ENCODE data around the gene ZDHHC4.
A peak's percentile ranks its signal among the peaks of the same experiment; 100 is the strongest.
"Not testable (repeated sequence)": the region's sequence is repeated elsewhere in the genome, so short reads cannot be mapped to it uniquely, and the experiment has no call there.

ZDHHC4 gene

DNA sequence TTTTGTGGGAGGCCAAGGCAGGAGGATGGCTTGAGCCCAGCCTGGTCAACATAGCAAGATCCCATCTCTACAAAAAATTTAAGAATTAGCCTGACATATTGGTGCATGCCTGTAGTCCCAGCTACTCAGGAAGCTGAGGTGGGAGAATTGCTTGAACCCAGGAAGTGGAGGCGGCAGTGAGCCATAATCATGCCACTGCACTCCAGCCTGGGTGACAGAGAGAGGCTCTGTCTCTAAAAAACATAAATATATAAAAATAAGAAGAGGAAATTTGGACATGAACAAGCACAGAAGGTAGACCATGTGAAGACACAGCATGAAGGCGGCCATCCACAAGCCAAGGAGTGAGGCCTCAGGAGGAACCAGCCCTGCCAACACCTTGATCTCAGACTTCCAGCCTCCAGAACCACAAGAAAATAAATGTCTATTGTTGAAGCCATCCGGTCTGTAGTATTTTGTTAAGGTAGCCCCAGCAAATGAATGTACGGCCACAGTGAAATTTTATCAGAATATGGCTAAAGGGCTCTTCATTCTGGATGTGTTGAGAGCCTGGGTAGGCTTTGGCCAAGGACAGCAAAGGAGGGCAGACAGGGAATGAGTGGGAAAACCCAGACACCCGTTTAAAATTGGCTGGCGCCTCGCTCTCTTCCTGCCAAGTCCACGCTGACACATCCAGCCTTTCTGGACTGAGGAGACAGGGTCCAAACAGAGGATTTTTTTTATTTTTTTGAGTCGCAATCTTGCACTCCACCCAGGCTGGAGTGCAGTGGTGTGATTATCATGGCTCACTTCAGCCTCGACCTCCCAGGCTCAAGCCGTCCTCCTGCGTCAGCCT is 13.1 kb upstream of the ZDHHC4 start:
- H3K4me3 ChIP-seq: no peak overlapping the region
- H3K27ac ChIP-seq: no peak overlapping the region
- TF ChIP-seq, protein P1, sequence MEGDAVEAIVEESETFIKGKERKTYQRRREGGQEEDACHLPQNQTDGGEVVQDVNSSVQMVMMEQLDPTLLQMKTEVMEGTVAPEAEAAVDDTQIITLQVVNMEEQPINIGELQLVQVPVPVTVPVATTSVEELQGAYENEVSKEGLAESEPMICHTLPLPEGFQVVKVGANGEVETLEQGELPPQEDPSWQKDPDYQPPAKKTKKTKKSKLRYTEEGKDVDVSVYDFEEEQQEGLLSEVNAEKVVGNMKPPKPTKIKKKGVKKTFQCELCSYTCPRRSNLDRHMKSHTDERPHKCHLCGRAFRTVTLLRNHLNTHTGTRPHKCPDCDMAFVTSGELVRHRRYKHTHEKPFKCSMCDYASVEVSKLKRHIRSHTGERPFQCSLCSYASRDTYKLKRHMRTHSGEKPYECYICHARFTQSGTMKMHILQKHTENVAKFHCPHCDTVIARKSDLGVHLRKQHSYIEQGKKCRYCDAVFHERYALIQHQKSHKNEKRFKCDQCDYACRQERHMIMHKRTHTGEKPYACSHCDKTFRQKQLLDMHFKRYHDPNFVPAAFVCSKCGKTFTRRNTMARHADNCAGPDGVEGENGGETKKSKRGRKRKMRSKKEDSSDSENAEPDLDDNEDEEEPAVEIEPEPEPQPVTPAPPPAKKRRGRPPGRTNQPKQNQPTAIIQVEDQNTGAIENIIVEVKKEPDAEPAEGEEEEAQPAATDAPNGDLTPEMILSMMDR (IDR thresholded peaks at IDR 0.05): no peak
- no peak for DNase-seq (ENCODE audit: low spot score)

DNA sequence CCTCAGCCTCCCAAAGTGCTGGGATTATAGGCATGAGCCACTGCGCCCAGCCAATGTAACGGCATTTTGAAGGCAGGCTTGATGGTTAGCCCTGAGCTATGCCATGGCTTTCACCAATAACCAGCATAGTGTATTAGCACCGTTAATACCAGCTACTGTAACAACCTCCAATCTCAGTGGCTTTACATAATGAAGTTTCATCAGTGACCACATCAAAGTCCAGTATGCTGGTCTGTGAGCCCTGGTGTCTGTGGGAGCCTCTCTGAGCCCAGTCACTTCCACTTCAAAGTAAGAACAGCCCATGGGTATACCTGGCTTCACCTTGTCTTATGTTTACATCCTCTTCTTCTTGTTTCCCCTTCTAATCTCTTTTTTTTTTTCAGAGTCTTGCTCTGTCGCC is 11.6 kb upstream of the ZDHHC4 start:
- no peak overlapping the region for H3K4me3 ChIP-seq
- TF ChIP-seq, protein P1 (IDR thresholded peaks at IDR 0.05): no peak
- H3K27ac ChIP-seq: no peak overlapping the region
- no peak for DNase-seq (ENCODE audit: low spot score)

DNA sequence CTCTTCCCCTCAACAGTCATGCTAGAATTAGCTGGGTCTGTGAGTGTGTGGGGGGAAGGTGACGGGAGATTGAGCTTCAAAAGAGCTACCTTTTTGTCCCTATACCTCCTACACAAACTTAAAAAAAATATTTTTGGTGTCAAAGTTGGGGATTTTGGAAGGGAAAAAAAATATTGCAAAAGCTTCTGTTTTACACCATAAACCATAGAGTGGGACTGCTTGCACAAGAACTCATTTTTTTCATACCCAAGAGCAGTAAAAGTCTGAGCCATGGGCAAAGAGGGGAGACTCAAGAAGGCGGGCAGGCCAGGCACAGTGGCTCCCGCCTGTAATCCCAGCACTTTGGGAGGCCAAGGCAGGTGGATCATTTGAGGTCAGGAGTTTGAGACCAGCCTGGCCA is 9.4 kb upstream of the ZDHHC4 start:
- Histone ChIP-seq H3K4me3 (no peak overlapping the region), H3K27ac (no peak overlapping the region)
- DNase-seq (ENCODE audit: low spot score): no peak
- TF ChIP-seq, protein P1 (IDR thresholded peaks at IDR 0.05): no peak

DNA sequence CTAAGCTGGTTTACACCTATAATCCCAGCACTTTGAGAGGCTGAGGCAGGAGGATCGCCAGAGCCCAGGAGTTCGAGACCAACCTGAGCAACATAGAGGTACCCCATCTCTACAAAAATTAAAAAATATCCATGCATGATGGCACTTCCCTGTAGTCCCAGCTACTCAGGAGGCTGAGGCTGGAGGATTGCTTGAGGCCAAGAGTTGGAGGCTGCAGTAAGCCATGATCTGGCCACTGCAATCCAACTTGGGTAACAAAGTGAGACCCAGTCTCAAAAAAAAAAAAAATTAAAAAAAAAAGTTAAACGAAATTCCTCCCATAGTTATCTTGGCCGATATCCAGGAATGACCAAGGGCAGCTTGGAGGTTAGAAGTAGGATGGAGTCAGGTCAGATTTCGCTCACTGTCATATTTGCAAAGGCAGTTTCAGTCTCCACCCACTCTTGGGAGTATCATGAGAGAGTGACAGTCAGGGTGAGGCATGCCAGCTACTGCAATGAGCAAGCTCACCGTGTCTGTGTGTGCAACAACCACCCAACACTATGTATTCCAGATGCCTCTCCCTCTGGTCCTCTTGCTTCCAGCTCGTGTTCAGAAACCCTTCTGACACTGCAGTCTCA is 6.0 kb upstream of the ZDHHC4 start:
- Histone ChIP-seq H3K27ac (no peak overlapping the region), H3K4me3 (no peak overlapping the region)
- DNase-seq (ENCODE audit: low spot score): no peak
- TF ChIP-seq, protein P1 (IDR thresholded peaks at IDR 0.05): no peak

DNA sequence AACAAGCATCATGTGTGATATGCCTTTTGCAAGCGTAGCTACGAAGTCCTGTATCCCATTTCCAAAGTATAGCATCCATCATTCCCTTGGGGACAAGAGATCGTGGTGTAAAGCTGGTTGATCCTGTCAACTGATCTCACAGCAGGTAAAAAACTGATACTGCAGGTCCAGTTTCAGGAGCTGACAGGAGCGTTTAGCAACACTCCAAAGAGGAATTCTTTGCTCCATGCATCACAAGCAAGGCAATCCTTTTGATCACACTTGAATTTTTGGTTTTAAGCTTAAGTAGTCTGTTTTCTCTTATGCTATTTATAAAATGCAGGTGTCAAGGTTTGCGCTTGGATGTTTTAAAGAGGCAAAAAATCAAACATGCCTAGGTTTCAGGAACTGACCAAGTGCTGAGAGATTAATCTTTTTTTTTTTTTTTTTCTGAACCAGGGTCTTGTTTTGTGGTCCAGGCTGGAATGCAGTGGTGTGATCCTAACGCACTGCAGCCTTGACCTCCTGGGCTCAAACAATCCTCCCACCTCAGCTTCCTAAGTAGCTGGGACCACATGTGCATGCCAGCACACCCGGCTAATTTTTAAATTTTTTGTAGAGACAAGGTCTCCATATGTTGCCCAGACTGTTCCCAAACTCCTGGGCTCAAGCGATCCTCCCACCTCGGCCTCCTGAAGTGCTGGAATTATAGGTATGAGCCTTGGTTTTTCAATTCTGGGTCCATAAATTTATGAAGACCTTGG is 1.8 kb upstream of the ZDHHC4 start:
- H3K27ac ChIP-seq: no peak overlapping the region
- H3K4me3 ChIP-seq: no peak overlapping the region
- no peak for DNase-seq (ENCODE audit: low spot score)
- TF ChIP-seq, protein P1 (IDR thresholded peaks at IDR 0.05): no peak

DNA sequence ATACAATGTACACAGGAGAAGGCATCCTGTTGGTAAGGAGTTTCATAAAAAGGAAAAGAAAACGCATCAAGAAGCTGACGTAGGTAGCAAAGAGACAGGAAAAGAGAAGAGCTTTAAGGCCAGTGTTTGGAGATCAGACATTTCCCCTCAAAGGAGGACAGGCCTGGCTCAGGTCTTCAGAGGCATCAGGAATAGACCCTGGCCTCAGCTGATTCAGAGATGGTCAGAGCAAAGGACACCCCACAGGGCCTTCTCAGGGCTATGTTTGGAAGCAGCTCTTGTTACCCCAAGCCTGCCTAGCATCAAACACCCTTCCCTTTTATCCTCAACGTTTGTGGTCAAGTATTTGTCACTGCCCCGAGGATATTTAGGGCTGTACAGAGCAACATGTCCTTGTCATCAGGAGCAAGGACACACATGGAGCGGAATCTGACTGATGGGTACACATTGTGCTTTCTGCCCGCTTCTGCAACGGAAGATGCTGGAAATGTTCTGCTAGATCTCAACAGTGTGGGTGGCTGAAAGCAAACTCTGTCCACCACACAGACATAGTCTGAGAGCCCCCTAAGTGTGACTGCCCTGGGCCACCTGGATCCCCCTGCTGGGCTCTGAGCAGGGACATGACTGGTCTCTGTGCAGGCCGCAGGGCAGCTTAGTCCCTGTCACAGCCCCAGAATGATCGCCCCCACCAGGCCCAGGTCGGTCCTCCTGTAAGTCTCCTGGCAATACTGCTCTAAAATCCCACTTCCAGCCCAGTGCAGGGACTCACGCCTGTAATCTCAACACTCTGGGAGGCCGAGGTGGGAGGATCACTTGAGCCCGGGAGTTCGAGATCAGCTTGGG is 1.0 kb upstream of the ZDHHC4 start:
- no peak for DNase-seq (ENCODE audit: low spot score)
- Histone ChIP-seq H3K4me3 (peak overlapping the region; percentile 80), H3K27ac (no peak overlapping the region)
- TF ChIP-seq, protein P1 (IDR thresholded peaks at IDR 0.05): no peak

DNA sequence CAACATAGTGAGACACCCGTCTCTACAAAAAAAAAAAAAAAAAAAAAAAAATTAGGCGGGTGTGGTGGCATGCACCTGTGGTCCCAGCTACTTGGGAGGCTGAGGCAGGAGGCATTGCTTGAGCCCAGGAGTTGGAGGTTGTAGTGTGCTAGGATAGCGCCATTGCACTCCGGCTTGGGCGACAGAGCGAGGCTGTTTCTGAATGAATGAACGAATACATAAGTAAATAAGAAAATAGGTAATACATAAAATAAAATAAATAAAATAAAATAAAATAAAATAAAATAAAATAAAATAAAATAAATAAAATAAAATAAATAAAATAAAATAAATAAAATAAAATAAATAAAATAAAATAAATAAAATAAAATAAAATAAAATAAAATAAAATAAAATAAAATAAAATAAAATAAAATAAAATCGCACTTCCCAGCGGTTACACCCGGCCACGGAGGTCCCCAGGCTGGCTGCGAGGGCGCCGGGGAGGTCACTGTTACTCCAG is 336 bp upstream of the ZDHHC4 start:
- DNase-seq (ENCODE audit: low spot score): not testable (repeated sequence)
- H3K4me3 ChIP-seq: peak overlapping the region; percentile 80
- H3K27ac ChIP-seq: peak overlapping the region; percentile 85 to 95

All from coronary artery (tissue), 2 donors.